ENCODE data around the gene DNAAF6. TPM values are rescaled to one million over a fixed set of nuclear protein-coding genes. Genes with fewer than 3 reads are reported as not detected.

DNAAF6 gene
- total RNA-seq, 2 experiments from 2014 or later, result not detected

DNA sequence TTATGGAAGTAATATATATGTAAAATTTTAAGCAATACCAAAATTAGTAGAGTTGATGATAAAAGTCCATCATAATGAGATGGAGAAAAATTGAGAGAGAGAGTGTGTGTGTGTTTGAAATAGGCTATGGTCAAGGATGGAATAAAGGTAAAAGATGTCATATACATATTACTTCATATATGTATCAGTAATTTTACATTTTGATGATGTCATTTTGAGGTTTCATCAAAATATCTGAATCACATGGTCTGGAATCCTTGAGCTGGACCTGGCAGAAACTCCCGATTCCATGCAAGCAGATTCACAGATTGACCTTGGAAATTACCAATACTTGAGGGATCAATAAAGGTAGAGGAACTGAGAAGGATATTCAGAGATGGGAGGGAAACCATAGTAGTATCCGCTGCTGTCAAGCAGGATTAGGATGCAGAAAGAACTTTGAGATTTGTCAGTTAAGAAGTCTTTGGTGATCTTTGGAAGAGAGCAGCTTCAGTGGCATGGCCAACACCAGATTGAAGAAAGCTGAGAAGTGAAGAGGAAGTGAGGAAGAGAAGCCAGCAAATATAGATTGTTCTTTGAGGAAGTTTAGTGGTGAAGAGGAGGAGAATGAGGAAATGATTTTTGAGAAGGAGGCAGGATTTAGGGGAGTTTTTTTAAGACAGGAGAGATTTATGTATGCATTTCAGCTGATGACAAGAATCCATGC is 21.5 kb downstream of the DNAAF6 start:
- Mint-ChIP-seq H3K27me3 (peaks cover 4% of the 10 kb centered on the region), H3K4me3 (no peak overlapping the region), H3K9me3 (no peaks in the 10 kb centered on the region), H3K36me3 (ENCODE audit: low read depth) (no peaks in the 10 kb centered on the region), H3K27ac (no peak overlapping the region), H3K4me1 (ENCODE audit: low read depth) (no peaks in the 10 kb centered on the region)
- ATAC-seq (no peak), DNase-seq (no peak)
- TF ChIP-seq, protein P1, sequence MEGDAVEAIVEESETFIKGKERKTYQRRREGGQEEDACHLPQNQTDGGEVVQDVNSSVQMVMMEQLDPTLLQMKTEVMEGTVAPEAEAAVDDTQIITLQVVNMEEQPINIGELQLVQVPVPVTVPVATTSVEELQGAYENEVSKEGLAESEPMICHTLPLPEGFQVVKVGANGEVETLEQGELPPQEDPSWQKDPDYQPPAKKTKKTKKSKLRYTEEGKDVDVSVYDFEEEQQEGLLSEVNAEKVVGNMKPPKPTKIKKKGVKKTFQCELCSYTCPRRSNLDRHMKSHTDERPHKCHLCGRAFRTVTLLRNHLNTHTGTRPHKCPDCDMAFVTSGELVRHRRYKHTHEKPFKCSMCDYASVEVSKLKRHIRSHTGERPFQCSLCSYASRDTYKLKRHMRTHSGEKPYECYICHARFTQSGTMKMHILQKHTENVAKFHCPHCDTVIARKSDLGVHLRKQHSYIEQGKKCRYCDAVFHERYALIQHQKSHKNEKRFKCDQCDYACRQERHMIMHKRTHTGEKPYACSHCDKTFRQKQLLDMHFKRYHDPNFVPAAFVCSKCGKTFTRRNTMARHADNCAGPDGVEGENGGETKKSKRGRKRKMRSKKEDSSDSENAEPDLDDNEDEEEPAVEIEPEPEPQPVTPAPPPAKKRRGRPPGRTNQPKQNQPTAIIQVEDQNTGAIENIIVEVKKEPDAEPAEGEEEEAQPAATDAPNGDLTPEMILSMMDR (IDR thresholded peaks at IDR 0.05), result no peak
- ChIA-PET CTCF (no interaction called here), POLR2A (no interaction called here)
- intact Hi-C loops (cut with micrococcal nuclease), result no loop called here

DNA sequence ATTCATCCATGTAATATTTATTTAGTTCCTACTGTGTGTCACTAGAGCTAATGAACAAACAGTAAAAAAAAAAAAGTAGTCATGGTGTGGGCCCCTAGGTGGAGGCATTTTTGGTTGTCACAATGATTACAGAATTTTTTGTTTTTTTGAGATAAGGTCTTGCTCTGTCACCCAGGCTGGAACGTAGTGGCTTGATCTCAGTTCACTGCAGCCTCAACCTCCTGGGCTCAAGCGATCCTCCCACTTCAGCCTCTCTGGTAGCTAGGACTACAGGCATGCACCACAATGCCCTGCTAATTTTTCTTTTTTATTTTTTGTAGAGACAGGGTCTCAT is 22.0 kb downstream of the DNAAF6 start:
- ATAC-seq (no peak), DNase-seq (no peak)
- Mint-ChIP-seq H3K27ac (no peak overlapping the region), H3K4me1 (ENCODE audit: low read depth) (no peaks in the 10 kb centered on the region), H3K36me3 (ENCODE audit: low read depth) (no peaks in the 10 kb centered on the region), H3K9me3 (no peaks in the 10 kb centered on the region), H3K4me3 (no peak overlapping the region), H3K27me3 (peaks cover 4% of the 10 kb centered on the region)
- POLR2A ChIA-PET, result no interaction called here
- CTCF ChIA-PET, result no interaction called here
- intact Hi-C loops (cut with micrococcal nuclease), result no loop called here
- TF ChIP-seq, protein P1 (IDR thresholded peaks at IDR 0.05), result no peak

DNA sequence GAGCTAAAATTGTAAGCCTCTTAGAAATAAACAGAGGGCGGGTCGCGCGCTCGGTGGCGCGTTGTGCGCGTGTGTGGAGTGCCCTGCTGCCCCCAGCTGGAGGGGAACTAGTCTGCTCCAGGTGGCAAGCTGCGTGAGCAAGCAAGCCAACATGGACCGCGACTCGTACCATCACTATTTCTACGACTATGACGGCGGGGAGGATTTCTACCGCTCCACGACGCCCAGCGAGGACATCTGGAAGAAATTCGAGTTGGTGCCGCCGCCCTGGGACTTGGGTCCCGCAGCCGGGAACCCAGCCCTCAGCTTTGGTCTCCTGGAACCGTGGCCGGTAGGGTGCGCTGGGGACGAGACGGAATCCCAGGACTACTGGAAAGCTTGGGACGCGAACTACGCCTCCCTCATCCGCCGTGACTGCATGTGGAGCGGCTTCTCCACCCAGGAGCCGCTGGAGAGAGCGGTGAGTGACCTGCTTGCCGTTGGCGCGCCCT is 66.1 kb downstream of the DNAAF6 start:
- Mint-ChIP-seq H3K27me3 (peaks cover 10% of the 10 kb centered on the region), H3K9me3 (no peaks in the 10 kb centered on the region), H3K27ac (no peak overlapping the region), H3K36me3 (ENCODE audit: low read depth) (no peaks in the 10 kb centered on the region), H3K4me3 (no peak overlapping the region), H3K4me1 (ENCODE audit: low read depth) (no peaks in the 10 kb centered on the region)
- ATAC-seq (peak; percentile 39), DNase-seq (peak; percentile 26)
- ChIA-PET CTCF (interaction anchor here (1.1 to 1.4 kb wide), 2 partner anchors 231 to 273 kb away, joined by 3 to 4 read pairs; partner anchors contain the start of gene MORC4), POLR2A (no interaction called here)
- intact Hi-C loops (cut with micrococcal nuclease), result no loop called here
- TF ChIP-seq, protein P1 (IDR thresholded peaks at IDR 0.05), result no peak

DNA sequence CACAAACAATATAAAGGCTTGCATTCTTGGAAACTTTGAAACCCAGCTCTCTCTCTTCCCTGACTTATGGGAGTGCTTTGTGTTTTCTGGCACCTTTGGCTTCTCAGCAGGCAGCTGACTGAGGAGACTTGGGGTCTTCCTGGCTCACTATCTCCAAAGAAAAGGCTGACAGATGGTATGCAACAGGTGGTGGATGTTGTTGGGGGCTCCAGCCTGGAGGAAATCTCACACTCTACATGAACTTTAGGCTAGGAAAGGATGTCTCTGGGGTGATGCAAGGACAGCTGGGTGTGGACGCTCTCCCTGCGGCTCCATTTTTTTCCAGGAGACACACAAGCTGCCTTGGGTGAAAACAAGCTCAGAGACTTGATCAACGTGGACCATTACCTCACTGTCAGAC is 67.4 kb downstream of the DNAAF6 start:
- H3K4me1 Mint-ChIP-seq (ENCODE audit: low read depth), result no peaks in the 10 kb centered on the region
- ChIA-PET CTCF (no interaction called here), POLR2A (no interaction called here)
- H3K9me3 Mint-ChIP-seq, result no peaks in the 10 kb centered on the region
- peaks cover 13% of the 10 kb centered on the region for H3K27me3 Mint-ChIP-seq
- H3K36me3 Mint-ChIP-seq (ENCODE audit: low read depth), result no peaks in the 10 kb centered on the region
- H3K27ac Mint-ChIP-seq, result no peak overlapping the region
- no peak for ATAC-seq
- intact Hi-C loops (cut with micrococcal nuclease), result no loop called here
- TF ChIP-seq, protein P1 (IDR thresholded peaks at IDR 0.05), result no peak
- no peak overlapping the region for H3K4me3 Mint-ChIP-seq
- DNase-seq, result no peak

DNA sequence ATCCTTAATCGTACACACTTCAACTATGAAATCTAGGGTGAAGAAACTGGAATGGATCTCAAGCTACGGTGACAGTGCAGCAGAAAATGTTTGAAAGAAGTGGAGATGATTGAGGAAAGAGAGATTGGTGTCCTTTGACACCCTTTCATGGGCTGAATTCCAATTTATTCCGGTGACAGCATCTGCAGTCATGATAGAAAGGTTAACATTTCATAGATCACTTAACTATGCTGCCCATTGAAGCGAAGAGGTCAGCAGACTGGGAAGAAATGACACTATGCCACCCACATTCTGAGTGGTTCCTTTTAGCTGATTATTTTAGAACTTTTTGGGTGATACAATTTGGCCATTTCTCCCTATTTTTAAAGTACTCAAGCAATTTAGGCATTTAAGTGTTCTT is 82.3 kb downstream of the DNAAF6 start:
- Mint-ChIP-seq H3K9me3 (no peaks in the 10 kb centered on the region), H3K4me3 (no peak overlapping the region), H3K27ac (no peak overlapping the region), H3K4me1 (ENCODE audit: low read depth) (no peaks in the 10 kb centered on the region), H3K27me3 (peaks cover 5% of the 10 kb centered on the region), H3K36me3 (ENCODE audit: low read depth) (no peaks in the 10 kb centered on the region)
- ChIA-PET POLR2A (no interaction called here), CTCF (no interaction called here)
- intact Hi-C loops (cut with micrococcal nuclease), result no loop called here
- TF ChIP-seq, protein P1 (IDR thresholded peaks at IDR 0.05), result no peak
- DNase-seq (no peak), ATAC-seq (no peak)

Data from activated CD8-positive, alpha-beta T cell treated with anti-CD3 and anti-CD28 coated beads for 36 hours (primary cell).